22Rv1 (cell line): ENCODE measurements around the gene CCDC92.

Experiments used
- CTCF ChIP-seq: fragments of 450-650 bp; IDR thresholded peaks from 2 replicates; pipeline ENCODE4 v1.5.1; 2017; ENCODE audit warnings: mild to moderate bottlenecking
- ZFX ChIP-seq: fragments of 450-650 bp; IDR thresholded peaks from 2 replicates; pipeline ENCODE4 v1.6.1; 2017; ENCODE audit warnings: antibody characterized with exemption, borderline replicate concordance

GRCh38 chr12:123940627-123940966 is 32.0 kb downstream of the CCDC92 start:
- TF ChIP-seq CTCF: no peak
- TF ChIP-seq ZFX: no peak
